ENCODE measurements around the gene STUM.
A peak's percentile ranks its signal among the peaks of the same experiment; 100 is the strongest.
"Not testable (repeated sequence)": the region's sequence is repeated elsewhere in the genome, so short reads cannot be mapped to it uniquely, and the experiment has no call there.

STUM gene, protein sequence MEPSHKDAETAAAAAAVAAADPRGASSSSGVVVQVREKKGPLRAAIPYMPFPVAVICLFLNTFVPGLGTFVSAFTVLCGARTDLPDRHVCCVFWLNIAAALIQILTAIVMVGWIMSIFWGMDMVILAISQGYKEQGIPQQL

DNA sequence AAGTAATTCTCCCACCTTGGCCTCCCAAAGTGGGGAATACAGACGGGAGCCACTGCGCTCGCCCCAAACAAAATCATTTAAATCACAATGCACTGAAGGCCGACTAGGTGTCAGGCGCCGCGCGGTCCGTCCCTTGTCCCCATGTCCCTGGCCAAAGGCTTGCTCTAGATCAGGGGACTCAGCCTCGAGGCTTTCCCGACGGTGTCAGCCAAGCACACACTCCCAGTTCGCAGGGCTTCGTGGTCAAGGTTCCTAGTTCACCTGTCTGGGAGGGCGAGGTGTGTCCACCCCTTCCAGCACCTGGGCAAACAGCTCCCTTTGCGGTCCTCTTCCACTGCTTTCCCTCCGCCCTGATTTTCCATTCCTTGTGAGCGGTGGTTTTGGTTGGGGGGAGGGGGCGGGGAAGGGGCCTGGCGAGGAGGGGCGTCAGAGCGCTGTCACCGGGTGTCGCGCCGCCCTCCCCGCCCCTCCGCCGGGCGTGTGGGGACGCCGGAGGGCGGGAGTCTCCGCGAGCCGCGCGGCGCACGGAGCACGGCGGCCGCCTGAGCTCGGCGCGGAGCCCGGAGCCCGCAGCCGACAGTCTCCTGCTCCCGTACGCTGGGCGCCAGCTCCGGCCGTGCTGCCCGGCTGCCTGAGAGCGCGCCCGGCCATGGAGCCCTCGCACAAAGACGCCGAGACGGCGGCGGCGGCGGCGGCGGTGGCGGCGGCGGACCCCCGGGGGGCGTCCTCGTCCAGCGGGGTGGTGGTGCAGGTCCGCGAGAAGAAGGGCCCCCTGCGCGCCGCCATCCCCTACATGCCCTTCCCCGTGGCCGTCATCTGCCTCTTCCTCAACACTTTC is at the start of gene STUM:
Gene STUM (plus strand): TSS at position 509 of the 838 bp plus-strand sequence. CDS start 141 bp downstream, at position 650.
- DNase-seq = peak; percentile 9

DNA sequence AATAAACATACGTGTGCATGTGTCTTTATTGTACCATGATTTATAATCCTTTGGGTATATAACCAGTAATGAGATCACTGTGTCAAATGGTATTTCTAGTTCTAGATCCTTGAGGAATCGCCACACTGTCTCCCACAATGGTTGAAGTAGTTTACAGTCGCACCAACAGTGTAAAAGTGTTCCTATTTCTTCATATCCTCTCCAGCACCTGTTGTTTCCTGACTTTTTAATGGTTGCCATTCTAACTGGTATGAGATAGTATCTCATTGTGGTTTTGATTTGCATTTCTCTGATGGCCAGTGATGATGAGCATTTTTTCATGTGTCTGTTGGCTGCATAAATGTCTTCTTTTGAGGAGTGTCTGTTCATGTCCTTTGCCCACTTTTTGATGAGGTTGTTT is 48.9 kb upstream of the STUM start:
- DNase-seq = not testable (repeated sequence)

- DNase-seq = no peak
These were observed 42.5 kb upstream of the STUM start for GRCh38 chr1:226506021-226506420.

GRCh38 chr1:226506921-226507320 is 41.6 kb upstream of the STUM start:
- DNase-seq = no peak

GRCh38 chr1:226510453-226510852 is 38.1 kb upstream of the STUM start:
- DNase-seq = no peak

DNA sequence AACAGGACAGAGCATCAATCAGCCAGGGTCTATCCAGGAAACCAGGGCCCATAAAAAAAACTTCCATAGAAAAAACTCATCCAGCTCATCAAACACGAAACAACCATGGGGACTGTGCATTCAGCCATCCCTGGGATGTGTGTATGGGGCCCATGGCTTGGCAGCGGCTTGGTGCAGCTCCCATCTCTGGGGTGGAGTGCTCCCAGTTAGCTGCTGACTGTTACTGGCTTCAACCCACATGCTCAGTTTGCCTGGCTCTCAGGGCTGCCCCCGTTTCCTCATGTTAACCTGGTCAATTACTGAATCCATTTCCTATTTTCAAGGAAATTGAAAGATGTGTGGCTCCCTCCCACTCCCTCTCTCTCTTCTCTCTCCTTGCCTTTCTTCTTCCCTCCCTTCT is 37.3 kb upstream of the STUM start:
- no peak for DNase-seq

DNA sequence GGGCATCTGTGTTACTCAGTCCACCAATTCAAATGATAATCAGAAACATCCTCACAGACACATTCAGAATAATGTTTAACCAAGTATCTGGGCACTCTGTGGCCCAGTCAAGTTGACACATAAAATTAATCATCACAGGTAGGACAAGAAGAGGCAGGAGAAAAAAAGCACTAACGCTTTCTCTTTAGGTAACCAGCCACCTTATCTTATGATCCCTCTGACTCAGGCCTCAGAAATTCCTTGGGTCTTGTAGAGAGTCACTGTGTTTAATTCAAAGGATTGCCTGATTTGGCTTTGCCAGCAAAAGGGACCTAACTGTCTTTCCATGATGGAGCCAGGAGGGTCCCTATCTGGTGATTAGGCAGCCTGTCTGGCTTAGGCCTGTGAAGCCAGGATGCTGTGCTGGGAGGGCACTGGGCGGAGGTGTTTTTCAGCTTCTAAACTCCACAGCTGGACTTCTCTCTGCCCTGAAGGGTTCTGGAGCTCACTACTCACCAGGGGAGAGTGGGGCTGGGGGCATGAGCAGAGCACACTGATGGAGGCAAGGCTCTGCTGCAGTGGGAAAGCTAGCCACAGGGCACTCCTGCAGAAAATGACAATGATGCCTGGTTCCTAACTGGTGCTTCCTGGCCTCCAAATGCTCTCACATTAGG is 36.4 kb upstream of the STUM start:
- DNase-seq = no peak

- DNase-seq = no peak
These were observed 30.2 kb upstream of the STUM start for GRCh38 chr1:226518375-226518774.

DNA sequence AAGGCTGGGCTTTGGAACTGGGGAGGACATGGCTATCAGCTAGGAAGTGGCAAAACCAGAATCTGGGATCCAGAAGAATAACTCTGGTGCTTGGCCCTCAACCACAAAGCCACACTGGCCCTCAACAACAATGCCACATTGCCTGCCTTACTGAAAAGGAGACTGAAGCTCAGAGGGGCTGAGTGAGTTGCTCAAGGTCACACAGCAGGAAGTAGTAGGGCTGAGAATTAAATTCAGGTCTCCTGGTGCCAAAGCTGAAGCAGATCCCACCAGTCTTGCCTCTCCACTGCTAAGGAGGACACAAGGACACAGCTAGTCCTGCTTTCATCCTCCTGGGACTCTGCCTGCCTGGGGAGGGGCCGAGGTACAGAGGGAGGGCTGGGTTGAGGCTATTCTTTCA is 29.4 kb upstream of the STUM start:
- no peak for DNase-seq

DNA sequence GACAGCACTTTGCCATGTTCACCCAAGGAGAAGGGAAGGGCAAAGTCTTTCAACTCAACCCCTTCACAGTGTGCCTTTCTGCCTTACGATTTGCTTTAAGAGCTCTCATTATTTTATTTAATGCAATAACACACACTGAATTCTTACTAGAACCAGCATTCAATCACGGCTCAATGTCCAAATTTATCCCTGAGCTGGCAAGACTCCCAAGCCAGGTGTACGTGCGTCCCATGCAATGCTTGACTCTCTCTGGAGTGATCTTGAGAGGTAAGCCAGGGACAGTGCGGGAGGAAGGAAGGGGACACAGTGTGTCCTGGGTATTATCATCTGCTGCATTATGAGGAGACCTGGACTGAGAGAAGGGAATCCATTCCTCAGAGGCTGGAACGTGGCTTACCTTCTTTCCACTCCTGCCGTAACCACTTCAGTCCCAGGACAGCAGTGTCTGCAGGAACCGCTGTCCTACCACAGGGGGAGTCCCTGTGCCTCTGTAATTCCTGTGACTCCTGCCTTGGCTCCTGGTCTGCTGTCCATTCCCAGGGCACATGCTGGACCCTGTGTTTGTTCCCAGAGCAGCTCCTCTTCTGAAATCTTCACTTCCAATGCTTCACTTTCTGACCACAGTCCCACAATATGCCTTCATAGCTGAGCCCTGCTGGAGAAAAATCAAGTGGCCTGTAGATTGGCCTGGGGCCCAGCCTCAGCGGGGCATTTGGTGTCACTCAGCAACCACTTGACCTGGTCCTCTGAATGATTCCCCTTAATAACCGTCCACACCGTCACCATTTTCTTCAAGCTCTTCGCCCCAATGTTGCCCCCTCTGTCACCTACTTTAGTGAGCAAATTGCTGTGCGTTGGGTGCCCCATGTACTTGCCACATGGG is 28.6 kb upstream of the STUM start:
- no peak for DNase-seq

GRCh38 chr1:226520640-226521355 is 27.8 kb upstream of the STUM start:
- DNase-seq = no peak

DNA sequence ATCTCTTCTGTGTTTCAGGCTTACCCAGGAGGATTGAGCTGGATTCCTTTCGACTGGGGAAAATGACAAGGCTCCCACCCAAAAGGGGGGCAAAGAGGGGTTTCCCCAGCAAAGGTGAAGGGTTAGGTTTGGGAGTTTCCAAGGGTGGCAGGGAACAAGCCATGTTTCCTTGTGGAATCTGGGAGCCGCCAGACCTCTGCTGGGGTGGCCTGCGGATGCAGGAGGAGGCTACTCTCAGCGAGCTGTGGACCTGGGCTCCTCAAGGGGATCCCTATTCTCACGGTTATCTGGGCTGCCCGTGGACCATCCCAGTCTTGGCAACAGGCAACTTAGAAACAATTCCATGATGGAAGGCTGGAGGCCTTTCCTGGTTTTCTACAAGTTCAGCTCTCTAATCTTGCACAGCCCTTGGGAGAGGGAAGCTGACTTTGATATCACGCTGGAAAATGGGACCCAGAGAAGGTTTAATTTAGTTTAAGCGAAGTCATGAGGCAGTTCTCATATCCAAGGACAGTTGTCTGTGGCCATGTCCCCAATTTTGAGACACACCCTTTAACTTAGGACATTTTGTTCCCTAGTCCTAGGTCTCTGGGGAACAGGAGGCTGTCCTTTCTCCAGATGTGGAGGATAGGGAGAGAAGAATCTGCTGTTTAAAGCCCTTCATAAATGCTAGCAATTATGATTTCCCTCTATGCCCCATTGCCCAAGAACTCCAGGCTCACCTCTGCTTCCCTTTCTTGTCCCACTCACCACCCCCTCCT is 24.7 kb upstream of the STUM start:
- no peak for DNase-seq

DNA sequence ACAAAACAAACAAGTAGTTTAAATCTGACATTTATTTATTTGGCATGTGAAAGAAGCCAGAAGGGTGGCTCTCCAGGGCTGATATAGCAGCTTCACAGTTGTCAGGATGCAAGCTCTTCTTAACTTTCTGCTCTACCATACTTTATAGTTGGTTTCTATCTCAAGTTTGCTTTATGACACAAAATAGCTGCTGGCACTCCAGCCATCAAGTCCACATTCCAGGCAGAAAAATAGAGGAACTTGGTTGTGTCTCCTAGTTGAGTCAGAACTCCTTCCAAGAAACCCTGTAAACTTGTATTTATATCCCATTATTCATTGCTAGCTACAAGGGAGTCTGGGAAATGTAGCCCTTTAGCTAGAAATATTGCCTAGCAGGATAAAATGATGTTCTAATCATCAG is 24.0 kb upstream of the STUM start:
- DNase-seq = no peak

DNA sequence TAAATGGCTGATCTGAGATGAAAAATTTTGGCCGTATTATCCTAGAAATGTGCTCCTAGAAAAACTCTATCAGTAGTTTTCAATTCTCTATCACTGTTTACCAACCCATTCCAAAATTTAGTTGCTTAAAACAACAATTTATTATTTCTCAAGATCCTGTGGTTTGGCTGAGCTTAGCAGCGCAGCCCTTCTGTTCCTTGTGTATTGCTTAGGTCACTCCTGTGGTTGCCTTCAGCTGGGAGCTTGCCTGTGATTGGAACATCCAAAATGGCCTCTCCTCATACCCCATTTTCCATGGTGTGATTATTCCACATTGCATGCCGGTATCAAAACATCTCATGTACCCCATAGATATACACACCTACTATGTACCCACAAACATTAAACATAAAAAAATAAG is 22.8 kb upstream of the STUM start:
- DNase-seq = no peak

DNA sequence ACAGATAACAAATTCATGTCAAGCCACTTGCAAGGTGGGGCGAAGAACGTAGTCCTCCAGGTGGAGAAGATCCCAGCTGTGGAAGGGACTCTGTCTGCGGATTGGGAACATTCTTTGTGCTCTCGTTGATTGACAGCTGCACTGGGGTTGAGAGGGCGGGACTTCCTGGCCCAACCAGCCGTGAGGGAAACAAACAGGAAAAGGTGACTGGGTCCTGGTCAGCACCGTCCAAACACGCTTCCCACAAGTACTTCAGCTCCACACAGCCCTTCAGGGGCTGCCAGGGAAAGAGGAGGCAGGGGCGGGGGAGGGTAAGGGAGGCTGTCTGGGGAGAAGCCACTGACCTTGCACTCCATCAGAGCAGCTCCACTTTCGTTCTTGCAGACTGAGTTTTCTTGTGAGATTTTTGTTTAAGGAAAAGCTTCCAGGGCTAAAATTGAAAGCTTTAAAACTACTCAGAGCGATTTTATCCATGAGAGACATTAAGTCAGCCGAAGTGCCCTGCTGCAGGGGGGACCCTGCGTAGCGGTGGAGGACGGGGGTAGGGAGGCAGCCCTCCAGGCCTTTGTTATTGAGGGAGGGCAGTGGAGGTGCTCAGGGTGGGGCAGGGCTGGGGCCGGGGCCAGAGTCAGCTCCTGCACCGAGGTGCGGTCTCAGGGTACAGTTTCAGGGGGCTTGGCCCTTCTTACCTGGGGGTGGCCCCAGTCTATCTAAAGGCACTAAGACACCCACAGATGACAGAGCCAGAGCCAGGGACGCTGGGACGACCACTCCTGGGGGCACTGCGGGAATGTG is 21.6 kb upstream of the STUM start:
- DNase-seq = no peak

- no peak for DNase-seq
These were observed 18.7 kb upstream of the STUM start for GRCh38 chr1:226529891-226530290.

- DNase-seq = no peak
These were observed 18.0 kb upstream of the STUM start for GRCh38 chr1:226530591-226530990.

- DNase-seq = no peak
These were observed 17.0 kb upstream of the STUM start for GRCh38 chr1:226531360-226532093.

DNA sequence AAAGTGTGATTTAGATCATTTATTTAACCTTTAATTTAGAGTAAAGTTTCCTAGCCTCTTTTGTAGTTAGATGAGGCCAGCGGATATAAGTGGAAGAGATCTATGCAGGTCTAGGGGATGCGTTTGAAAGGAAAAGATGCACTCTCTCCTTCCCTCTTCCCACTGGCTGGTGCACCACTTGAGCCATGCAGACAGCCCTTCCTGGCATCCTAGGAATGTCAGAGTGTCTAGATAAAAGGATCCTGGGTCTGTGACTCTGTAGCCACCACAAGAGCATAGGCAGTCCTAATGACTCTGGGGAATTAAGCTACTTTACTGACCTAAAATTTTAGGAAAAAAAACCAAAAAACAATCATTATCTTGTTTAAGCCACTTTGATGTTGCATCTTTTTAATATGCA is 16.0 kb upstream of the STUM start:
- DNase-seq = no peak

DNA sequence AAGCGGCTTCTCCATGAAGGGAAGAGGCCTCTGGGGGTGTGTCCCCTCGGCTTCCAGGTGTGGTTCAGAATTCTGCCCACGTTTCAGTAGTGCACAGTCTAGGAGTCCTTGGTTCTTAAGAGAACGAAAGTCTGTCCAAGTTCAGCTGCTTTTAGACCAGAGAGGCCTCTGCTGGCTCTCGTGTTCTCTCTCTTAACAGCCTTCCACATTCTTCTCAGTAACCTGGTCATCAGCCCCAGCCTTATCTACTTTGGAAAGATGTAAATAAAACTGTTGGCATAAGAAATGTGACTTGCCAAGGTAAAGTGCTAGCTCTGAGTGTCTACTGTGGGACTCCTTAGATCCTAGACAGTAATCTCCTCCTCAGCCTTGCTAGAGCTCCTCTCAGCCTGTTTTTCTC is 15.3 kb upstream of the STUM start:
- no peak for DNase-seq

Measured in CD4-positive, alpha-beta T cell treated with Interleukin-21 for 1 hour (primary cell).